ENCODE results near the gene SYCP2L. TPM values are rescaled to one million over a fixed set of nuclear protein-coding genes. Genes with fewer than 3 reads are reported as not detected.

SYCP2L gene
- total and polyA plus RNA-seq, 2 experiments from 2014 or later, result 10.5 to 11.0 TPM

DNA sequence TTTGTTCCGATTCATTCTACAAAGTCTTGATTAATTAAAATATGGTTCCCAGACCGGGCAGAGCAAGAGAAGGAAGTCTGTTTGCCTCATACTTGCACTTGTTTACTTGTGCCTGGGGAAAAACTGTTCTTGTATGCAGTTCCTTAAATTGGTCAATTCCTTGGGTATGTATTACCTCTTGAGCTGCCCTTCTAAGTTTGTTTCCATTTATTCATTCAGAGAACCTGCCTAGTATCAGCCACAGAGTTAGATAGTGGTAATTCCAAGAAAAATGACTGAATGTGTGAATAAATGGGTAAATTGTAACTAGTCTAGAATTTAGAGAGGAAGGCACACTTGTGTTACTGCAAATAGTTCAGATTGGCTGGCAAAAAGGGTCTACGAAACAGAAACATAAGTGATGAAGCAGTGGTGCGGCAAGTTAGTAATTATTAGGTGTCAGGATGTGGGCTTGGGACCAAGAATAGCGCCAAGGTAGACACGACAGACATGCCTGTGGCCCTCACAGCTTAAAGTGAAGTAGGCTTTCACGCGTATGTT is 48.0 kb upstream of the SYCP2L start:
- H3K36me3 Mint-ChIP-seq (ENCODE audit: low read depth), result peaks cover 4% of the 10 kb centered on the region; the same call in 1 of the 3 replicates
- Histone ChIP-seq H3K27ac (ENCODE audit: low read depth) (peak overlapping the region; percentile 71; the same call in 1 of the 2 replicates), H4K20me1 (replicated peaks; ENCODE audit: insufficient read depth) (0 out of 2 replicates have a peak, but pooled peaks cover 3% of the 10 kb centered on the region), H3K4me2 (peak overlapping the region; percentile 78), H3K36me3 (ENCODE audit: insufficient read depth) (no peaks in the 10 kb centered on the region), H3K27me3 (ENCODE audit: insufficient read depth) (peaks cover 19% of the 10 kb centered on the region), H2AFZ (peak overlapping the region; percentile 95), H3K9me2 (ENCODE audit: insufficient read depth) (no peaks in the 10 kb centered on the region), H3K4me3 (peak overlapping the region; percentile 88), H3K4me1 (ENCODE audit: insufficient read depth) (peaks cover 12% of the 10 kb centered on the region), H3K79me2 (replicated peaks; ENCODE audit: insufficient read depth) (no peaks in the 10 kb centered on the region), H3F3A (replicated peaks; ENCODE audit: low read depth) (no peaks in the 10 kb centered on the region)
- peak overlapping the region; percentile 83 for H3K4me3 Mint-ChIP-seq
- DNase-seq (ENCODE audit: low spot score), result no peak
- peak overlapping the region; percentile 45; the same call in 1 of the 2 replicates for H3K27ac Mint-ChIP-seq
- TF ChIP-seq ZNF114 (CRISPR knock-in tag; IDR thresholded peaks at IDR 0.05) (no peak), JUNB (IDR thresholded peaks at IDR 0.05; ENCODE audit: unreplicated experiment) (no peak), EZH2 (IDR thresholded peaks at IDR 0.05; ENCODE audit: low read depth, unreplicated experiment) (no peak), NANOG (IDR thresholded peaks at IDR 0.05; ENCODE audit: borderline replicate concordance) (no peak), CREB1 (CRISPR knock-in tag; IDR thresholded peaks at IDR 0.05; ENCODE audit: low read depth) (no peak), STAT1 (IDR thresholded peaks at IDR 0.05; ENCODE audit: unreplicated experiment) (no peak), POLR2AphosphoS5 (IDR thresholded peaks at IDR 0.05; ENCODE audit: low read depth) (no peak), ZNF331 (CRISPR knock-in tag; IDR thresholded peaks at IDR 0.05; ENCODE audit: low read depth) (no peak), EZH2phosphoT487 (IDR thresholded peaks at IDR 0.05; ENCODE audit: unreplicated experiment) (no peak)
- TF ChIP-seq, protein P1, sequence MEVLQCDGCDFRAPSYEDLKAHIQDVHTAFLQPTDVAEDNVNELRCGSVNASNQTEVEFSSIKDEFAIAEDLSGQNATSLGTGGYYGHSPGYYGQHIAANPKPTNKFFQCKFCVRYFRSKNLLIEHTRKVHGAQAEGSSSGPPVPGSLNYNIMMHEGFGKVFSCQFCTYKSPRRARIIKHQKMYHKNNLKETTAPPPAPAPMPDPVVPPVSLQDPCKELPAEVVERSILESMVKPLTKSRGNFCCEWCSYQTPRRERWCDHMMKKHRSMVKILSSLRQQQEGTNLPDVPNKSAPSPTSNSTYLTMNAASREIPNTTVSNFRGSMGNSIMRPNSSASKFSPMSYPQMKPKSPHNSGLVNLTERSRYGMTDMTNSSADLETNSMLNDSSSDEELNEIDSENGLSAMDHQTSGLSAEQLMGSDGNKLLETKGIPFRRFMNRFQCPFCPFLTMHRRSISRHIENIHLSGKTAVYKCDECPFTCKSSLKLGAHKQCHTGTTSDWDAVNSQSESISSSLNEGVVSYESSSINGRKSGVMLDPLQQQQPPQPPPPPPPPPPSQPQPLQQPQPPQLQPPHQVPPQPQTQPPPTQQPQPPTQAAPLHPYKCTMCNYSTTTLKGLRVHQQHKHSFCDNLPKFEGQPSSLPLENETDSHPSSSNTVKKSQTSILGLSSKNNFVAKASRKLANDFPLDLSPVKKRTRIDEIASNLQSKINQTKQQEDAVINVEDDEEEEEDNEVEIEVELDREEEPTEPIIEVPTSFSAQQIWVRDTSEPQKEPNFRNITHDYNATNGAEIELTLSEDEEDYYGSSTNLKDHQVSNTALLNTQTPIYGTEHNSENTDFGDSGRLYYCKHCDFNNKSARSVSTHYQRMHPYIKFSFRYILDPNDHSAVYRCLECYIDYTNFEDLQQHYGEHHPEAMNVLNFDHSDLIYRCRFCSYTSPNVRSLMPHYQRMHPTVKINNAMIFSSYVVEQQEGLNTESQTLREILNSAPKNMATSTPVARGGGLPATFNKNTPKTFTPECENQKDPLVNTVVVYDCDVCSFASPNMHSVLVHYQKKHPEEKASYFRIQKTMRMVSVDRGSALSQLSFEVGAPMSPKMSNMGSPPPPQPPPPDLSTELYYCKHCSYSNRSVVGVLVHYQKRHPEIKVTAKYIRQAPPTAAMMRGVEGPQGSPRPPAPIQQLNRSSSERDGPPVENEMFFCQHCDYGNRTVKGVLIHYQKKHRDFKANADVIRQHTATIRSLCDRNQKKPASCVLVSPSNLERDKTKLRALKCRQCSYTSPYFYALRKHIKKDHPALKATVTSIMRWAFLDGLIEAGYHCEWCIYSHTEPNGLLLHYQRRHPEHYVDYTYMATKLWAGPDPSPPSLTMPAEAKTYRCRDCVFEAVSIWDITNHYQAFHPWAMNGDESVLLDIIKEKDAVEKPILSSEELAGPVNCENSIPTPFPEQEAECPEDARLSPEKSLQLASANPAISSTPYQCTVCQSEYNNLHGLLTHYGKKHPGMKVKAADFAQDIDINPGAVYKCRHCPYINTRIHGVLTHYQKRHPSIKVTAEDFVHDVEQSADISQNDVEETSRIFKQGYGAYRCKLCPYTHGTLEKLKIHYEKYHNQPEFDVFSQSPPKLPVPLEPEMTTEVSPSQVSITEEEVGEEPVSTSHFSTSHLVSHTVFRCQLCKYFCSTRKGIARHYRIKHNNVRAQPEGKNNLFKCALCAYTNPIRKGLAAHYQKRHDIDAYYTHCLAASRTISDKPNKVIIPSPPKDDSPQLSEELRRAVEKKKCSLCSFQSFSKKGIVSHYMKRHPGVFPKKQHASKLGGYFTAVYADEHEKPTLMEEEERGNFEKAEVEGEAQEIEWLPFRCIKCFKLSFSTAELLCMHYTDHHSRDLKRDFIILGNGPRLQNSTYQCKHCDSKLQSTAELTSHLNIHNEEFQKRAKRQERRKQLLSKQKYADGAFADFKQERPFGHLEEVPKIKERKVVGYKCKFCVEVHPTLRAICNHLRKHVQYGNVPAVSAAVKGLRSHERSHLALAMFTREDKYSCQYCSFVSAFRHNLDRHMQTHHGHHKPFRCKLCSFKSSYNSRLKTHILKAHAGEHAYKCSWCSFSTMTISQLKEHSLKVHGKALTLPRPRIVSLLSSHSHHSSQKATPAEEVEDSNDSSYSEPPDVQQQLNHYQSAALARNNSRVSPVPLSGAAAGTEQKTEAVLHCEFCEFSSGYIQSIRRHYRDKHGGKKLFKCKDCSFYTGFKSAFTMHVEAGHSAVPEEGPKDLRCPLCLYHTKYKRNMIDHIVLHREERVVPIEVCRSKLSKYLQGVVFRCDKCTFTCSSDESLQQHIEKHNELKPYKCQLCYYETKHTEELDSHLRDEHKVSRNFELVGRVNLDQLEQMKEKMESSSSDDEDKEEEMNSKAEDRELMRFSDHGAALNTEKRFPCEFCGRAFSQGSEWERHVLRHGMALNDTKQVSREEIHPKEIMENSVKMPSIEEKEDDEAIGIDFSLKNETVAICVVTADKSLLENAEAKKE (CRISPR knock-in tag; IDR thresholded peaks at IDR 0.05), result no peak
- TF ChIP-seq, protein P2, sequence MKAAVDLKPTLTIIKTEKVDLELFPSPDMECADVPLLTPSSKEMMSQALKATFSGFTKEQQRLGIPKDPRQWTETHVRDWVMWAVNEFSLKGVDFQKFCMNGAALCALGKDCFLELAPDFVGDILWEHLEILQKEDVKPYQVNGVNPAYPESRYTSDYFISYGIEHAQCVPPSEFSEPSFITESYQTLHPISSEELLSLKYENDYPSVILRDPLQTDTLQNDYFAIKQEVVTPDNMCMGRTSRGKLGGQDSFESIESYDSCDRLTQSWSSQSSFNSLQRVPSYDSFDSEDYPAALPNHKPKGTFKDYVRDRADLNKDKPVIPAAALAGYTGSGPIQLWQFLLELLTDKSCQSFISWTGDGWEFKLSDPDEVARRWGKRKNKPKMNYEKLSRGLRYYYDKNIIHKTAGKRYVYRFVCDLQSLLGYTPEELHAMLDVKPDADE (IDR thresholded peaks at IDR 0.05), result no peak
- TF ChIP-seq, protein P3, sequence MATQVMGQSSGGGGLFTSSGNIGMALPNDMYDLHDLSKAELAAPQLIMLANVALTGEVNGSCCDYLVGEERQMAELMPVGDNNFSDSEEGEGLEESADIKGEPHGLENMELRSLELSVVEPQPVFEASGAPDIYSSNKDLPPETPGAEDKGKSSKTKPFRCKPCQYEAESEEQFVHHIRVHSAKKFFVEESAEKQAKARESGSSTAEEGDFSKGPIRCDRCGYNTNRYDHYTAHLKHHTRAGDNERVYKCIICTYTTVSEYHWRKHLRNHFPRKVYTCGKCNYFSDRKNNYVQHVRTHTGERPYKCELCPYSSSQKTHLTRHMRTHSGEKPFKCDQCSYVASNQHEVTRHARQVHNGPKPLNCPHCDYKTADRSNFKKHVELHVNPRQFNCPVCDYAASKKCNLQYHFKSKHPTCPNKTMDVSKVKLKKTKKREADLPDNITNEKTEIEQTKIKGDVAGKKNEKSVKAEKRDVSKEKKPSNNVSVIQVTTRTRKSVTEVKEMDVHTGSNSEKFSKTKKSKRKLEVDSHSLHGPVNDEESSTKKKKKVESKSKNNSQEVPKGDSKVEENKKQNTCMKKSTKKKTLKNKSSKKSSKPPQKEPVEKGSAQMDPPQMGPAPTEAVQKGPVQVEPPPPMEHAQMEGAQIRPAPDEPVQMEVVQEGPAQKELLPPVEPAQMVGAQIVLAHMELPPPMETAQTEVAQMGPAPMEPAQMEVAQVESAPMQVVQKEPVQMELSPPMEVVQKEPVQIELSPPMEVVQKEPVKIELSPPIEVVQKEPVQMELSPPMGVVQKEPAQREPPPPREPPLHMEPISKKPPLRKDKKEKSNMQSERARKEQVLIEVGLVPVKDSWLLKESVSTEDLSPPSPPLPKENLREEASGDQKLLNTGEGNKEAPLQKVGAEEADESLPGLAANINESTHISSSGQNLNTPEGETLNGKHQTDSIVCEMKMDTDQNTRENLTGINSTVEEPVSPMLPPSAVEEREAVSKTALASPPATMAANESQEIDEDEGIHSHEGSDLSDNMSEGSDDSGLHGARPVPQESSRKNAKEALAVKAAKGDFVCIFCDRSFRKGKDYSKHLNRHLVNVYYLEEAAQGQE (IDR thresholded peaks at IDR 0.05; ENCODE audit: unreplicated experiment), result no peak
- TF ChIP-seq, protein P4, sequence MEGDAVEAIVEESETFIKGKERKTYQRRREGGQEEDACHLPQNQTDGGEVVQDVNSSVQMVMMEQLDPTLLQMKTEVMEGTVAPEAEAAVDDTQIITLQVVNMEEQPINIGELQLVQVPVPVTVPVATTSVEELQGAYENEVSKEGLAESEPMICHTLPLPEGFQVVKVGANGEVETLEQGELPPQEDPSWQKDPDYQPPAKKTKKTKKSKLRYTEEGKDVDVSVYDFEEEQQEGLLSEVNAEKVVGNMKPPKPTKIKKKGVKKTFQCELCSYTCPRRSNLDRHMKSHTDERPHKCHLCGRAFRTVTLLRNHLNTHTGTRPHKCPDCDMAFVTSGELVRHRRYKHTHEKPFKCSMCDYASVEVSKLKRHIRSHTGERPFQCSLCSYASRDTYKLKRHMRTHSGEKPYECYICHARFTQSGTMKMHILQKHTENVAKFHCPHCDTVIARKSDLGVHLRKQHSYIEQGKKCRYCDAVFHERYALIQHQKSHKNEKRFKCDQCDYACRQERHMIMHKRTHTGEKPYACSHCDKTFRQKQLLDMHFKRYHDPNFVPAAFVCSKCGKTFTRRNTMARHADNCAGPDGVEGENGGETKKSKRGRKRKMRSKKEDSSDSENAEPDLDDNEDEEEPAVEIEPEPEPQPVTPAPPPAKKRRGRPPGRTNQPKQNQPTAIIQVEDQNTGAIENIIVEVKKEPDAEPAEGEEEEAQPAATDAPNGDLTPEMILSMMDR (conservative IDR thresholded peaks at IDR 0.05; ENCODE audit: low read depth in 2 of 2), result no peak
- ATAC-seq, result no peak
- peaks cover 9% of the 10 kb centered on the region for H3K27me3 Mint-ChIP-seq (ENCODE audit: insufficient read depth, low read depth, poor library complexity)
- H3K4me1 Mint-ChIP-seq, result peaks cover 10% of the 10 kb centered on the region
- H3K9me3 Mint-ChIP-seq, result peaks cover 15% of the 10 kb centered on the region; the same call in 2 of the 3 replicates
